Kidney (tissue), 14 donors: Measurements from ENCODE around the gene CUL4A. TPM values are rescaled to one million over a fixed set of nuclear protein-coding genes. Genes with fewer than 3 reads are reported as not detected.
"Not testable (repeated sequence)": the region's sequence is repeated elsewhere in the genome, so short reads cannot be mapped to it uniquely, and the experiment has no call there.

Experiments
- DNase-seq, 5 donors: peaks; one replicate each; pipeline ENCODE4 v3.0.0-alpha.2; 2013 to 2020
- FAIRE-seq: peaks from 2 replicates; lab custom pipeline; 2012; peaks lifted over from hg19 to GRCh38; lab: Jason Lieb, UNC
- H3K27ac ChIP-seq, 2 donors: one replicate each; pipeline ENCODE4 v1.7.0; 2013; ENCODE audit warnings: low read depth in 2 of 2, low read length in 2 of 2, inconsistent platforms in 1 of 2
- H3K27me3 ChIP-seq: one replicate; pipeline ENCODE4 v1.7.1; 2013; ENCODE audit warnings: low read length, inconsistent platforms; ENCODE audit not compliant: control insufficient read depth, insufficient read depth
- H3K36me3 ChIP-seq, 3 donors: one replicate each; pipeline versions ENCODE4 v1.7.0 to v1.7.1; 2013; ENCODE audit warnings: low read length in 3 of 3, control low read depth in 1 of 3, inconsistent platforms in 1 of 3; ENCODE audit not compliant: insufficient read depth in 3 of 3, control insufficient read depth in 2 of 3
- H3K4me1 ChIP-seq, 3 donors: one replicate each; pipeline versions ENCODE4 v1.7.0 to v1.7.1; 2013; ENCODE audit warnings: low read length in 3 of 3, inconsistent platforms in 1 of 3, low read depth in 1 of 3; ENCODE audit not compliant: control insufficient read depth in 2 of 3, insufficient read depth in 2 of 3
- H3K4me3 ChIP-seq, 3 donors: one replicate each; pipeline versions ENCODE4 v1.7.0 to v1.8.1; 2013; ENCODE audit warnings: low read length in 3 of 3, control low read depth in 1 of 3, inconsistent platforms in 1 of 3
- H3K9ac ChIP-seq, 3 donors: one replicate each; pipeline versions ENCODE4 v1.7.0 to v1.7.1; 2013; ENCODE audit warnings: low read length in 3 of 3, control low read depth in 1 of 3, inconsistent platforms in 1 of 3
- H3K9me3 ChIP-seq, 3 donors: one replicate each; pipeline versions ENCODE4 v1.7.0 to v1.7.1; 2013; ENCODE audit warnings: low read length in 3 of 3, control low read depth in 1 of 3, inconsistent platforms in 1 of 3; ENCODE audit not compliant: control insufficient read depth in 2 of 3, insufficient read depth in 1 of 3
- CTCF ChIP-seq: IDR thresholded peaks from 3 replicates; pipeline ENCODE4 v1.5.1; 2012; ENCODE audit warnings: mild to moderate bottlenecking, moderate library complexity, borderline replicate concordance; ENCODE audit not compliant: insufficient read depth; ENCODE audit errors: extremely low read depth
- intact Hi-C: fragments of 100-400 bp; cut with DNase I; formaldehyde crosslinking; loops from one replicate; pipeline ENCODE4 v1.11.1; 2022
- polyA plus RNA-seq: library from polyadenylated mRNA; stranded (reverse); fragments of 350-450 nt; fragmentation: Illumina TruSeq; extraction: RNeasy Lipid Tissue Mini Kit (QIAGEN cat#74804); gene quantifications from one replicate; pipeline ENCODE4 v1.2.3, GENCODE V29; 2014; ENCODE audit warnings: low read depth, low replicate concordance; ENCODE audit not compliant: insufficient read depth
- total RNA-seq: library from RNA; stranded (reverse); fragmentation: NEBNext Ultra II Directional; extraction: Animal tissue kit (Norgen Biotek cat#: 25700); gene quantifications from one replicate; pipeline ENCODE4 v1.2.1, GENCODE V29; 2021
- donor health status: control.
- donor health status: control.
- donor health status: control.
- donor health status: control.
- donor health status: control.
- donor health status: DM: yes; HTN: yes; CAD: no.
- donor health status: Normal renal cell carcinoma (clear cell type).

The CUL4A gene
- total and polyA plus RNA-seq, 2 donors from 2014 or later = 26.5 to 62.5 TPM

- intact Hi-C loops = no loop called here
- no peak overlapping the region for H3K9ac ChIP-seq
- peaks cover 6 to 59% (median 40%) of the 10 kb centered on the region in 3 donors for H3K36me3 ChIP-seq
- H3K4me3 ChIP-seq = no peak overlapping the region
- TF ChIP-seq CTCF = no peak
- H3K9me3 ChIP-seq = no peaks in the 10 kb centered on the region
- DNase-seq = no peak
- no peak for FAIRE-seq
- no peaks in the 10 kb centered on the region for H3K4me1 ChIP-seq
- no peak overlapping the region for H3K27ac ChIP-seq
- no peaks in the 10 kb centered on the region for H3K27me3 ChIP-seq
Measured at GRCh38 chr13:113243847-113244246, 34.4 kb downstream of the CUL4A start.

- H3K36me3 ChIP-seq = peaks cover 6 to 52% (median 43%) of the 10 kb centered on the region in 3 donors
- intact Hi-C loops = no loop called here
- no peaks in the 10 kb centered on the region for H3K27me3 ChIP-seq
- no peak overlapping the region for H3K9ac ChIP-seq
- DNase-seq = peak in 2 of 5 donors; percentile 20 to 37
- FAIRE-seq = no peak
- no peaks in the 10 kb centered on the region for H3K4me1 ChIP-seq
- H3K9me3 ChIP-seq = no peaks in the 10 kb centered on the region
- H3K4me3 ChIP-seq = no peak overlapping the region
- TF ChIP-seq CTCF = no peak
- no peak overlapping the region for H3K27ac ChIP-seq
Measured at GRCh38 chr13:113245849-113246796, 36.7 kb downstream of the CUL4A start.

- peaks cover 4 to 40% (median 32%) of the 10 kb centered on the region in 3 donors for H3K36me3 ChIP-seq
- no peak for DNase-seq
- no peak for TF ChIP-seq CTCF
Measured at GRCh38 chr13:113252516-113253095, 43.2 kb downstream of the CUL4A start.

GRCh38 chr13:113257908-113258307 is 48.5 kb downstream of the CUL4A start:
- H3K9ac ChIP-seq, intact Hi-C loops, DNase-seq, FAIRE-seq, H3K27ac ChIP-seq, H3K9me3 ChIP-seq, H3K4me1 ChIP-seq, H3K4me3 ChIP-seq, H3K27me3 ChIP-seq: not testable (repeated sequence)
- peaks cover 10 to 34% (median 20%) of the 10 kb centered on the region in 3 donors for H3K36me3 ChIP-seq

More at GRCh38 chr13:113252516-113253095, 43.2 kb downstream of the CUL4A start:
- FAIRE-seq = no peak
- no peaks in the 10 kb centered on the region for H3K27me3 ChIP-seq
- H3K9ac ChIP-seq = no peak overlapping the region
- H3K4me3 ChIP-seq = no peak overlapping the region
- no peaks in the 10 kb centered on the region for H3K4me1 ChIP-seq
- H3K27ac ChIP-seq = no peak overlapping the region
- intact Hi-C loops = no loop called here
- no peaks in the 10 kb centered on the region for H3K9me3 ChIP-seq
